Loucy (cell line): Measurements from ENCODE around the gene AACS.

Source experiments
- CTCF ChIP-seq: fragments of 200-600 bp; sonication (generic); conservative IDR thresholded peaks from 2 replicates; pipeline ENCODE4 v1.5.1; 2014; ENCODE audit warnings: mild to moderate bottlenecking, antibody characterized with exemption, low read length
- EZH2phosphoT487 ChIP-seq: fragments of 200-600 bp; IDR thresholded peaks from 2 replicates; pipeline ENCODE4 v1.6.1; 2018; ENCODE audit warnings: antibody characterized with exemption, mild to moderate bottlenecking, moderate library complexity, borderline replicate concordance

GRCh38 chr12:125175576-125175975 lies 110.3 kb downstream of the AACS start:
- no peak for TF ChIP-seq CTCF
- TF ChIP-seq EZH2phosphoT487 = no peak
